ENCODE results near the gene MACROH2A1. TPM values are rescaled to one million over a fixed set of nuclear protein-coding genes. Genes with fewer than 3 reads are reported as not detected.

The MACROH2A1 gene
- total RNA-seq, 1 donor from 2014 or later: 179 TPM

DNA sequence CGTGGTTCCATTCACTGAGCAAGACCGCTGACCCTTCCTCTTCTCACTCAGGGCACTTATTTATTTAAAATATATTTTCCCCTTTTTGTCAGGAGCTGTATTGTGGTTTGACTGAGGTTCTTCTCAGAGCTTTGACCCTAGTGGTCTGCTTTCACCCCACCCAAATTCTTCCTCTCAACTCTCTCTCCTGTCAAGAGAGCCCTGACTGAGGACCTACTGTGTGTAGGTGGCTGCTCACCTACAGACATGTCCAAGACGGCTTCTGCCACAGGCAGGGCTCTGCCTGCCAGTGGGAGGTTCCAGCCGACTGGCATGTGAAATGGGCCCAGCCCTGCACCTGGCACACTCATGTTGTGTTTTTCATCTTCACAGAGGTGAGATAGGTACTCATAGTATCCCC is 42.9 kb upstream of the MACROH2A1 start:
- no peaks in the 10 kb centered on the region for H3K9me3 ChIP-seq
- peaks cover 2% of the 10 kb centered on the region for H3K27me3 ChIP-seq
- intact Hi-C loops (cut with DNase I): no loop called here
- no peak for TF ChIP-seq CTCF (IDR thresholded peaks at IDR 0.05)
- no peaks in the 10 kb centered on the region for H3K36me3 ChIP-seq
- ATAC-seq (no peak), DNase-seq (peak; percentile 37)
- H3K27ac ChIP-seq: peak overlapping the region; percentile 47
- peaks cover 42% of the 10 kb centered on the region for H3K4me1 ChIP-seq
- no peak overlapping the region for H3K4me3 ChIP-seq

DNA sequence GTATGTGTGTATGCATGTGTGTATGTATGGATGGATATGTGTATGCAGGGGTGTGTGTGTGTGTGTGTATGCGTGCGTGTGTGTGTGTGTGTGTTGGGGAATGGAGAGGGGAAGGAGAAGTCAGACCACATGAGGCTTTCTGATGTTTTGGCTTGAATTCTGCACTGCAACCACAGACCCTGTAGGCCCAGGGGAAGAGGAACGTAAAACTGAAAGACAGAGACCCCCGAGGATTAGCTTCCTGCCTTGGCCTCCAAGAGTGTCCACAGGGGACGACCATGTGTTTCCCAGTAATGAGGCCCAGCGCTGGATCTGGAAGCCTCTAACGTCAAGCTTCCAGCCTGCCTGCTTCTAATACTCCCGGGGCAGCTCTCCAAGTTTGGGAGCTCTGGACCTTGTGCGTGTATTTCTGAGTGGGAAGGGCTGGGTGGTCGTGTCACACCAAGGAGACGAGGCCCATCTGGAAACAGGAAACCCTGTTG is 42.4 kb upstream of the MACROH2A1 start:
- ATAC-seq (no peak), DNase-seq (peak; percentile 50)
- no peak for TF ChIP-seq CTCF (IDR thresholded peaks at IDR 0.05)
- peaks cover 46% of the 10 kb centered on the region for H3K4me1 ChIP-seq
- H3K9me3 ChIP-seq: no peaks in the 10 kb centered on the region
- intact Hi-C loops (cut with DNase I): no loop called here
- H3K4me3 ChIP-seq: no peak overlapping the region
- peaks cover 6% of the 10 kb centered on the region for H3K27me3 ChIP-seq
- no peaks in the 10 kb centered on the region for H3K36me3 ChIP-seq
- no peak overlapping the region for H3K27ac ChIP-seq

- intact Hi-C loops (cut with DNase I): no loop called here
- peaks cover 46% of the 10 kb centered on the region for H3K4me1 ChIP-seq
- no peak overlapping the region for H3K27ac ChIP-seq
- ATAC-seq (no peak), DNase-seq (no peak)
- H3K36me3 ChIP-seq: no peaks in the 10 kb centered on the region
- no peak overlapping the region for H3K4me3 ChIP-seq
- TF ChIP-seq CTCF (IDR thresholded peaks at IDR 0.05): no peak
- H3K9me3 ChIP-seq: no peaks in the 10 kb centered on the region
- H3K27me3 ChIP-seq: peaks cover 6% of the 10 kb centered on the region
Measured at GRCh38 chr5:135440916-135441315, 41.9 kb upstream of the MACROH2A1 start.

DNA sequence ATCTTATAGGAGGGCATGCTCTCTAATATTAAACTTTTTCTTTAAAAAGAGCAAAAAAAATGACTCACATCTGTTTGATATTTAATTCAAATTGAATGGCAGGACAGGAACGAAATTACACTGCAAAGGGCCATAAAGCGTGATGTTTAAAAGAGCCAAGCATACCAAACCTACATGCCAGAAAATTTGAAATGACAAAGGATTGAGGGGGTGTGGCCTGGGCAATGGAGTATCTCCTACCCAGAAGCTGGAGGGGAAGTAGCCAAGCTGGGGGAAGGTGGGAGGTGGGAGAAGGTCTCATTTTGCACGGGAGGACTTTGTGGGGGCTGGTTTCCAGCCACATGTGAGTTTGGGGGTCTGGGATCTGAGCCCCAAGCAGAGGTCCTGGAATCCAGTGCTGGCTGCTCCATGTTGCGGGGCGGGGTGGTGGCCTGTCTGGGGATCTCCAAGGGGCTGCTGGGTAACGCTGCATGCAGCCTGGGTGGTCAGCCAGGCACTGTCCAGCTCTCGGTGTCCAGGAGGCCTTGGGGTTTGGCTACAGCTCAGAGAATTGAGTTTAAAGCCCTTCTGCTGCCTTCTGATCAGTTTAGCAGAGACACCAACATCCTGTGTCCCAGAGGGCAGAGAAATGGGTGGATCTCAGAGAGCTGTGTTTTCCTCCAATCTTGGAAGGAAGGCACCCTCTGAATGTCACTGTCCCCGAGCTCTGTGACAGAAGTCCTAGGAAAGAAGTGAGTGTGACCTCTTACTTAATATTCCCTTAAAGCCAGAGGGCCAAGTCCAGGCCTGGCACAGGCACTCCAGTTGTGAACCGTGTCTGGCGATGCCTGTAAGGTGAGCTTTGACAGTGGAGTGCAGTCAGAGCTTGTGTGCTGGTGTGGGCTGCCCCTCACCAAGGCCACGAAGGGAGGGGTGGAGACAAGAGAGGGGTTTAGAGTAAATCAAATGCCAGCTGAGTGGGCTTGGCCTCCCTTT is 40.5 kb upstream of the MACROH2A1 start:
- intact Hi-C loops (cut with DNase I): no loop called here
- Histone ChIP-seq H3K9me3 (no peaks in the 10 kb centered on the region), H3K27me3 (peaks cover 6% of the 10 kb centered on the region), H3K4me3 (no peak overlapping the region), H3K27ac (peak overlapping the region; percentile 26), H3K36me3 (no peaks in the 10 kb centered on the region), H3K4me1 (peaks cover 55% of the 10 kb centered on the region)
- DNase-seq (peak; percentile 48), ATAC-seq (no peak)
- TF ChIP-seq CTCF (IDR thresholded peaks at IDR 0.05): no peak

DNA sequence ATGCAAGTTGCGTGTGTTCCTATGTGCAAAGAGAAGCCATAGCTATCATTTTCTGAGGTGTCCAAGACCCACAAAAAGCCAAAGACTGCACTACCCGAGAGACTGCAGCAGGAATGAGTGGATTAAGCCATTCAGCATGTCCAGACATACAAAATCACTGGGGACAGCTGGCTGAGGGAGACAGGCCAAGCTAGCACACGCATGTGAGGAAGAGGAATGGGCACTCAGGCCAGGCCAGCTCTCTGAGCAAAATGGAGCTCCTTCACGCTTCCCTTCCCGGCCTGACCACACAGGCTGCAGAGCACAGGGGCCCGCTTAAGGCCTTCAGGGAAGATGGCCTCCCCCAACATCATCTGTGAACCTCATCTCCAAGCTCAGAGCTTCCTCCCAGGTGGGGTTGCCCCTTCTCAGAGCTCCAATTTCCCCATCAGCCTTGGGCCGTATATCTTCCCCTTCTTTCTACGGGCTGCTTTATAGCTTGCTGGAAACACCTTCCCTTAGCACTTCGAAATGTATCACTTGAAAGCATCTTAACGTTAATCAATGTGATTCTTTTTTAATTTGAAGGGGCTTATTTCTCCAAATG is 39.7 kb upstream of the MACROH2A1 start:
- DNase-seq (no peak), ATAC-seq (no peak)
- Histone ChIP-seq H3K4me3 (no peak overlapping the region), H3K27me3 (peaks cover 6% of the 10 kb centered on the region), H3K36me3 (no peaks in the 10 kb centered on the region), H3K4me1 (peaks cover 53% of the 10 kb centered on the region), H3K9me3 (no peaks in the 10 kb centered on the region), H3K27ac (no peak overlapping the region)
- TF ChIP-seq CTCF (IDR thresholded peaks at IDR 0.05): no peak
- intact Hi-C loops (cut with DNase I): no loop called here
